Right lobe of liver (tissue), 6 donors: Measurements from ENCODE around the gene NOL4. TPM values are rescaled to one million over a fixed set of nuclear protein-coding genes. Genes with fewer than 3 reads are reported as not detected.

Source experiments
- ATAC-seq, 4 donors: fragments of 200-7000 bp; cut with Tn5 transposase; one replicate each; pipeline ENCODE4 v1.9.1; 2020; ENCODE audit warnings: mild to moderate bottlenecking in 4 of 4, moderate library complexity in 4 of 4
- DNase-seq, 3 donors: peaks; one replicate each; pipeline ENCODE4 v3.0.0-alpha.2; 2020
- H3K27ac ChIP-seq, 3 donors: fragments of 200-600 bp; one replicate each; pipeline ENCODE4 v1.8.0; 2022
- H3K27me3 ChIP-seq, 2 donors: fragments of 200-600 bp; one replicate each; pipeline ENCODE4 v1.8.0; 2022
- H3K36me3 ChIP-seq, 4 donors: fragments of 200-600 bp; sonication (generic) in 1 of 4; one replicate each; pipeline versions ENCODE4 v1.5.1 to v1.8.0; 2017 to 2022; ENCODE audit warnings: control low read depth in 1 of 4
- H3K4me1 ChIP-seq, 4 donors: fragments of 200-600 bp; sonication (generic) in 1 of 4; one replicate each; pipeline versions ENCODE4 v1.5.1 to v1.8.0; 2017 to 2022; ENCODE audit warnings: control low read depth in 1 of 4
- H3K4me3 ChIP-seq, 3 donors: fragments of 200-600 bp; one replicate each; pipeline ENCODE4 v1.8.0; 2022
- H3K9me3 ChIP-seq, 4 donors: fragments of 200-600 bp; sonication (generic) in 1 of 4; one replicate each; pipeline versions ENCODE4 v1.5.1 to v1.8.0; 2017 to 2022; ENCODE audit warnings: control low read depth in 1 of 4
- CTCF ChIP-seq, 4 donors: fragments of 200-600 bp in 3 of 4; fragments of 450-650 bp in 1 of 4; IDR thresholded peaks; one replicate each; pipeline versions ENCODE4 v1.5.1 to v1.8.0; 2016 to 2022; ENCODE audit warnings: antibody characterized with exemption in 4 of 4, mild to moderate bottlenecking in 2 of 4
- POLR2A ChIP-seq: fragments of 450-650 bp; IDR thresholded peaks from one replicate; pipeline ENCODE4 v1.6.1; 2017; ENCODE audit warnings: antibody characterized with exemption, mild to moderate bottlenecking
- WGBS: methylation state at CpG from one replicate; pipeline ENCODE4 v1.1.6; 2018; ENCODE audit warnings: low coverage, low lambda C conversion rate; ENCODE audit not compliant: insufficient coverage; ENCODE audit errors: missing lambda C conversion rate; 5-methylcytosine and 5-hydroxymethylcytosine counted together
- intact Hi-C, 2 donors: fragments of 100-400 bp; cut with DNase I; formaldehyde crosslinking; loops; one replicate each; pipeline versions ENCODE4 v1.11.2 to v1.14.1; 2022
- total RNA-seq, 6 experiments: library from RNA; depleted of rRNA in 2 of 6; stranded (reverse); fragments of >200 nt in 2 of 6; fragmentation: NEBNext Ultra II Directional in 3 of 6; extraction: Animal tissue kit (Norgen Biotek cat#: 25700) in 3 of 6; gene quantifications; one replicate each; pipeline versions ENCODE4 v1.1.0 to v1.2.4, GENCODE V29; 2016 to 2023
- donor health status: DM: no; HTN: yes; CAD: no.
- donor health status: DM: no; HTN: no; CAD: no.
- donor health status: DM: no; HTN: no; CAD: no.
- donor health status: DM: no; HTN: yes; CAD: no.
- donor health status: DM: no; HTN: yes; CAD: no.

The NOL4 gene
- total RNA-seq, 6 experiments from 2014 or later = 0.27 to 2.8 (median 0.74) TPM

DNA sequence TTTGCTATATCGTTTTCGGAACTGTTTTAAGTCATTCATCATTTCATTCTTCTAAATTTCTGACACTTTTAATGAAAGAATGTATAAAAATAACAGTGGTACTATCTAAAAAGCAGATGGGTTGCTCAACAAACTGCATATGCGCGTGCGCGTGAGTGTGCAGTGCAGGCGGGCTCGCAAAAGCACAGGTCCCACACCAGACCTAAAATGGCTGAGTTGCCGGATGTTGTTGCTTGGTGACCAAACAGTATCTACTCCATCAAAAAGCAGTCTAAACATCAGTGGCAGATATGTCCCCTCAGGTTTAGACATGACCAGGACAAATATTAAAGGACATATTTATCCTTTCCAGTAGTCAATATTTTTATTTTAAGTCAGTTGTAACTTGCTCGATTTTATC is 5.1 kb downstream of the NOL4 start:
- no peak for ATAC-seq
- H3K27me3 ChIP-seq = peaks cover 0 to 19% of the 10 kb centered on the region in 2 donors
- DNase-seq = no peak

DNA sequence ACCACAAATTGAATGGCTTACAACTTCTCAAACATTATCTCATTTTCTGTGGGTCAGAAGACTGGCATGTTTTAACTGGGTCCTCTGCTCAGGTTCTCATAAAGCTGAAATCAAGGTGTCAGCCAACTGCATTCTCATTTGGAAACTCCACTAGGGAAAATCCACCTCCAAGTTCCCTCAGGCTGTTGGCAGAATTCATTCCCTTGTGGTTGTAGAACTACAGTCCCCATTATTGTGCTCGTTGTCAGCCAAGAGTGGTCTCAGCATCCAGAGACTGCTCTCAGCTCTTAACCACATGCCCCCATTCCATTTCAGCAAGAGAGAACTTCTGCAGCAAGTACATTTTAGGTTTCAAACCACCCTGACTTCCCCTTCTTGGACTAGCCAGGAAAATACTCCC is 12.2 kb downstream of the NOL4 start:
- Histone ChIP-seq H3K4me3 (no peak overlapping the region), H3K27ac (no peak overlapping the region), H3K36me3 (no peaks in the 10 kb centered on the region), H3K27me3 (no peaks in the 10 kb centered on the region), H3K9me3 (no peaks in the 10 kb centered on the region), H3K4me1 (no peaks in the 10 kb centered on the region)
- no peak for ATAC-seq
- intact Hi-C loops = no loop called here
- TF ChIP-seq POLR2A = no peak
- TF ChIP-seq CTCF (IDR thresholded peaks at IDR 0.05) = no peak
- no peak for DNase-seq
- 18% methylated on average over 1 of the region's 1 CpG for WGBS

More for the DNA sequence above, 5.1 kb downstream of the NOL4 start:
- WGBS = 84% methylated on average over 10 of the region's 10 CpGs
- peaks cover 0 to 25% (median 6%) of the 10 kb centered on the region in 4 donors for H3K4me1 ChIP-seq
- H3K9me3 ChIP-seq = no peaks in the 10 kb centered on the region
- no peaks in the 10 kb centered on the region for H3K36me3 ChIP-seq
- intact Hi-C loops = no loop called here
- no peak for TF ChIP-seq POLR2A
- no peak for TF ChIP-seq CTCF (IDR thresholded peaks at IDR 0.05)
- no peak overlapping the region for H3K27ac ChIP-seq
- H3K4me3 ChIP-seq = no peak overlapping the region

GRCh38 chr18:34207344-34207851 is 17.3 kb downstream of the NOL4 start:
- no peaks in the 10 kb centered on the region for H3K9me3 ChIP-seq
- no peaks in the 10 kb centered on the region for H3K4me1 ChIP-seq
- DNase-seq = no peak
- intact Hi-C loops = no loop called here
- TF ChIP-seq CTCF (IDR thresholded peaks at IDR 0.05) = no peak
- no peak for TF ChIP-seq POLR2A
- H3K27me3 ChIP-seq = no peaks in the 10 kb centered on the region
- H3K27ac ChIP-seq = no peak overlapping the region
- ATAC-seq = no peak
- H3K36me3 ChIP-seq = no peaks in the 10 kb centered on the region
- H3K4me3 ChIP-seq = no peak overlapping the region

DNA sequence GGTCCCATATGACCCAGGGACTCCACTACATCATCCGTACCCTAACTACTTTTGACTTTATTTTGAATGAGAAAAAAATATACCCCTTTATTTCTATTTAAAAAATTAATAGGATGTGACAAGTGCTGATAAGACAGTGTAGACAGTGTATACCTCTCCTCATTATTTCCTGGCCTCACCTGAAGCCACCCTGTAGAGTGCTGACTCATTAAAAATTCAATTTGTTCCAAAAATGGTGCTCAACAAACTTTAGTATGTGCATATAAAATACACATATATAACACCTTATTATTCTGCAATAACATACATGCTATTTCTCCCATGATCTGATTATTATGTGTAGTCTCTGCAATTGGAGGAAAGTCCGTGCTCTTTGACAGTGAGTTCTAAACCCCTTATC is 20.8 kb downstream of the NOL4 start:
- no peaks in the 10 kb centered on the region for H3K4me1 ChIP-seq
- TF ChIP-seq POLR2A (no peak), CTCF (IDR thresholded peaks at IDR 0.05) (no peak)
- 55% methylated on average over 2 of the region's 2 CpGs for WGBS
- no peak overlapping the region for H3K27ac ChIP-seq
- ATAC-seq (no peak), DNase-seq (no peak)
- no peaks in the 10 kb centered on the region for H3K9me3 ChIP-seq
- no peaks in the 10 kb centered on the region for H3K36me3 ChIP-seq
- H3K4me3 ChIP-seq = no peak overlapping the region
- intact Hi-C loops = no loop called here
- no peaks in the 10 kb centered on the region for H3K27me3 ChIP-seq

DNA sequence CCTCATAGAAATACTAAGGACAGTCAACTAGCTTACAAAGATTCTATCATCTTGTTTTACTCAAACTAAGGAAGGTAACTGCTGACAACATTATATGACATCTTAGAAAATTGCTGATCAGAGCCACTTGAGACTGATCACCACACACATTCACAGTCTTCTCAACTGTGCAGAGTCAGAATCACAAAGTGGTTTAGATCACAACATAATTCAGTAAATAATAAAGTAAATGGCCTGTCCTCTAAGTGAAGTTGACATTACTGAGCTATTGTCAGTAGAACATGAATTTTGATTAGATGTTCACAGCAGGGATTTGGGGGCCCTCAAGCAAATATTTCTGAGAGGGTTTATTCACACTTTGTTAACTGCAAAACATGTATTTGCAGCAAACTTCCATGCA is 28.5 kb downstream of the NOL4 start:
- Histone ChIP-seq H3K4me1 (no peaks in the 10 kb centered on the region), H3K4me3 (no peak overlapping the region), H3K27me3 (no peaks in the 10 kb centered on the region), H3K9me3 (no peaks in the 10 kb centered on the region), H3K36me3 (no peaks in the 10 kb centered on the region), H3K27ac (no peak overlapping the region)
- DNase-seq (no peak), ATAC-seq (no peak)
- intact Hi-C loops = no loop called here
- TF ChIP-seq CTCF (IDR thresholded peaks at IDR 0.05) (no peak), POLR2A (no peak)
